SHP77 (cell line): ENCODE data around the gene KRT28.
"Not testable (repeated sequence)": the region's sequence is repeated elsewhere in the genome, so short reads cannot be mapped to it uniquely, and the experiment has no call there.

Source experiments
- DNase-seq, 2 experiments: peaks; one replicate each; lab custom pipeline; 2025; lab: John Stamatoyannopoulos, UW

The KRT28 gene

GRCh38 chr17:40779181-40779909 lies 20.4 kb downstream of the KRT28 start:
- no peak for DNase-seq

GRCh38 chr17:40778461-40778860 lies 21.3 kb downstream of the KRT28 start:
- DNase-seq = no peak

DNA sequence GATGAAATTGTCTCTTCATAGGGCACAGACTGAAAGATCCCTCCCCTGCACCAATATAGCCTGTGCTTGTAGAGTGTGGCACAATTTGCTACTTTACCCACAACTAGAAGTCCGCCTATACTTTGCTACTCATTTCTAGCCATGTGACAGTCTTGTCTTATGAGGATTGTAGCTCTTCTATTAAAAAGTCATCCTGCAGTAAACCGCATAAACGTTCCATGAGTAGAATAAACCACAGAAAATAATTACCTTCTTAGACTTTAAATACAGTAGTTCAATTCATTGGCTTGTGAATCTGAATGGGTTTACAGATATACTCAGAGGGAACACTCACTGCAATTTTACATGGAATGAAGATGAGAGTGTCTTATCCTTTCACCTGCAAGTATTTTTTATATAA lies 21.8 kb downstream of the KRT28 start:
- DNase-seq = no peak

GRCh38 chr17:40777459-40777858 lies 22.3 kb downstream of the KRT28 start:
- DNase-seq = no peak

GRCh38 chr17:40775945-40776344 lies 23.8 kb downstream of the KRT28 start:
- DNase-seq = no peak

- no peak for DNase-seq
Observed at GRCh38 chr17:40772101-40772500, 27.7 kb downstream of the KRT28 start, which contains the start of gene KRT26. Gene KRT26 (minus strand): TSS chr17:40772201. CDS start chr17:40772113, 88 bp downstream.

- DNase-seq = no peak
Observed at GRCh38 chr17:40765657-40766056, 34.1 kb downstream of the KRT28 start.

- DNase-seq = no peak
Observed at GRCh38 chr17:40763752-40764151, 36.0 kb downstream of the KRT28 start.

DNA sequence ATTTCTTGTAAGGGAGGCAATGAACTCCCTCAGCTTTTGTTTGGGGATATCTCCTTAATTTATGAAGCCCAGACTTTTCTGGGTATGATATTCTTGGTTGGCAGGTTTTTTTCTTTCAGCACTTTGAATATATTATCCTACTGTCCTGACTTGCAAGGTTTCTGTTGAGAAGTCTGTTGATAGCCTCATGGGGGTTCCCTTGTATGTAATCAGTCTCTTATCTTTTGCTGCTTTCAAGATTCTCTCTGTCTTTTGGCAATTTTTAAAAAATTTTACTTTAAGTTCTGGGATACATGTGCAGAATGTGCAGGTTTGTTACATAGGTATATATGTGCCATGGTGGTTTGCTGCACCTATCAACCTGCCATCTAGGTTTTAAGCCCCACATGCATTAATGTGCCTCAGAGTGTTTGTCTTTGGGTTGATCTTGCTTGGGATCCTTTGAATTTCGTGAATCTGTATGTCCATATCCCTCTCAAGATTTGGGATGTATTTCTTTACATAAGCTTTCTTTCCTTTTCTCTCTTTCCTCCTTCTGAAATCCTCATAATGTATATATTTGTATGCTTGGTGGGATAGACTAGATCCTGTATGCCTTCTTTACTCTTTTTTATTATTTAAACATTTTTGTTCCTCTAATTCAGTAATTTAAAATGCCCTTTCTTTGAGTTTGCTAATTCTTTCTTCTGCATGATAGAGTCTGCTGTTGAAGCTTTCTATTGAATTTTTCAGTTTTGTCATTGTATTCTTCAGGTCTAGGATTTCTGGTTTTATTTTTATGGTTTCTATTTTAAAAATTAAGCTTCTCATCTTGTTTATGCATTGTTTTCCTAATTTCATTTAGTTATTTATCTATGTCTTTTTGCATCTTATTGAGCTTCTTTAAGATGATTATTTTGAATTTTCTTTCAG lies 39.4 kb downstream of the KRT28 start:
- DNase-seq = no peak

DNA sequence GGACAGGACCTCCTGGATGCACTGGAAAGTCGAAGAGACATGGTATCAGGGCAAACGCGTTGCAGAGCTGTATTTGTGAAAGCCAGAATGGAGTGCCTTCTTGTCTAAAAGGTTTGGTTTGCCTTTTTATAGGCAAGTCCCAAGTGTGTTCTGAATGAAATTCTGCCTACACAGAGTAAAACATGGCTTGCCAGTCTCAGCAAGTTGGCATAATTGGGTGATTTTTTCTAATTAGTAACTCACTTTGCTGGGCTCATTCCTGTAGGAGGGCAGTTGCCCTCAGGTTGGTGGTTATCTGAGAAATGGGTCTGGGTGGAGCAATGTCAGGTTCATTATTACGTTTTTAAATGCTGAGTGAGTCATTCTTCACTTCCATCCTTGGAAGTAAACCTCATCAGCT lies 44.5 kb downstream of the KRT28 start, which contains the start of gene KRT25:
KRT25 (minus strand) TSS at position 101 of the 400 bp plus-strand sequence; CDS start at position 41, 60 bp downstream.
- DNase-seq = no peak

DNA sequence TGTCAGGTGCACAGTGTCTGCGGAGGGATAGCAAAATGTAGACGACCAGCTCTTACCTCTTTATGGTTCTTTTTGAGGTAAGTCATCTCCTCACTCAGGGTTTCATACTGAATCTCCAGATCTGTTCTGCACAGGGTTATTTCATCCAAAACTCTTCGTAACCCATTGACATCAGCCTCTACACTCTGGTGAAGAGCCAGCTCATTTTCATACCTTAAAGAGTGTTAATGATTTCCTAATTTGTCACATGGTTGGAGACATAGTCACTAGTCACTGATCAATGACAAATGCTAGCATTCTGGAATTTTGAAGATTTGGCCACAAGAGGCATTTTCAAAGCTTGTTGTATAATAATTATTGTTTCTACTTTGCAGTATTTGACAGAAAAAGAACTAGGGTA lies 46.0 kb downstream of the KRT28 start:
- DNase-seq = no peak

GRCh38 chr17:40751065-40751464 lies 48.7 kb downstream of the KRT28 start:
- no peak for DNase-seq

DNA sequence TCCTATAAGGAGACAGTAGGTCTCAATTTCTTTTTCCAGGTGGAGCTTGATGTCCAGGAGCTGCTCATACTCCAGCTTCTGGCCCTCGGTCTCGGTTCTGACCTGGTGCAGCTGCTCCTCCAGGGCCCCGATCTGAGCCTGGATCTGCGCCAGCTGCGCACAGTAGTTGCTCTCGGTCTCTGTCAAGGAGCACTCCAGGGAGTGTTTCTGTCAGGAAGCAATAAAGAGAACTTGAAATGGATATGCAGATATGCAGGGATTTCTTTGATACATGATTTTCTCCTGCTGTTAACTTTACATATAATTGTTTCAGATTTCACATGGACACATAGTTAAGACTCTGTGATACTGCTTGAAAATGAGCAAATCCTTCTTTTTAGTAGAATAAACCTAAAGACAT lies 49.4 kb downstream of the KRT28 start:
- DNase-seq = no peak

GRCh38 chr17:40748666-40749065 lies 51.1 kb downstream of the KRT28 start:
- DNase-seq = not testable (repeated sequence)
